DMS79 treated with DMSO at 0.1 percent for 48 hours (cell line): ENCODE measurements around the gene RAB7B.
"Not testable (repeated sequence)": the region's sequence is repeated elsewhere in the genome, so short reads cannot be mapped to it uniquely, and the experiment has no call there.

Experiments used
- DNase-seq: peaks from one replicate; lab custom pipeline; 2025; lab: John Stamatoyannopoulos, UW

RAB7B gene, protein sequence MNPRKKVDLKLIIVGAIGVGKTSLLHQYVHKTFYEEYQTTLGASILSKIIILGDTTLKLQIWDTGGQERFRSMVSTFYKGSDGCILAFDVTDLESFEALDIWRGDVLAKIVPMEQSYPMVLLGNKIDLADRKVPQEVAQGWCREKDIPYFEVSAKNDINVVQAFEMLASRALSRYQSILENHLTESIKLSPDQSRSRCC

GRCh38 chr1:206002871-206003801 is at the start of gene RAB7B:
Gene RAB7B (minus strand): TSS chr1:206003395. CDS start chr1:205994135, 9,260 bp downstream.
- no peak for DNase-seq

DNA sequence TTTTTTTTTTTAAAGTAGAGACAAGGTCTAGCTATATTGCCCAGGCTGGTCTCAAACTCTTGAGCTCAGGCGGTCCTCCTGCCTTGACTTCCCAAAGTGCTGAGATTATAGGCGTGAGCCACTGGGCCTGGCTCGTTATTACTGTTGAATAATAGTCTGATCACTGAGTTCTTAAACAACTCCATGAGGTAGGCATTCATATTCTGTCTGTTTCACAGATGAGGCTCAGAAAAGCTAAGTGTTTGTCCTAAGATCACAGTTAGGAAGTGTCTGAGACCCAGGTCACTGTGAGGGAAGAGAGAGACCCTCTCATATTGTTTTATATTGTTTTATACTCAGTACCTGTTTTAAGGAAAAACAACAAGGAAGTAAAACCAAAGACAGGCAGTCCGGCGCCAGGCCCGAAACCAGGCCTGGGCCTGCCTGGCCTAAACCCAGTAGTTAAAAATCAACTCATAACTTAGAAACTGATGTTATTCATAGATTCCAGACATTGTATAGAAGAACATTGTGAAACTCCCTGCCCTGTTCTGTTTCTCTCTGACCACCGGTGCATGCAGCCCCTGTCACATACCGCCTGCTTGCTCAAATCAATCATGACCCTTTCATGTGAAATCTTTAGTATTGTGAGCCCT is 49.2 kb upstream of the RAB7B start:
- not testable (repeated sequence) for DNase-seq

GRCh38 chr1:206050655-206051235 is 47.5 kb upstream of the RAB7B start:
- no peak for DNase-seq

DNA sequence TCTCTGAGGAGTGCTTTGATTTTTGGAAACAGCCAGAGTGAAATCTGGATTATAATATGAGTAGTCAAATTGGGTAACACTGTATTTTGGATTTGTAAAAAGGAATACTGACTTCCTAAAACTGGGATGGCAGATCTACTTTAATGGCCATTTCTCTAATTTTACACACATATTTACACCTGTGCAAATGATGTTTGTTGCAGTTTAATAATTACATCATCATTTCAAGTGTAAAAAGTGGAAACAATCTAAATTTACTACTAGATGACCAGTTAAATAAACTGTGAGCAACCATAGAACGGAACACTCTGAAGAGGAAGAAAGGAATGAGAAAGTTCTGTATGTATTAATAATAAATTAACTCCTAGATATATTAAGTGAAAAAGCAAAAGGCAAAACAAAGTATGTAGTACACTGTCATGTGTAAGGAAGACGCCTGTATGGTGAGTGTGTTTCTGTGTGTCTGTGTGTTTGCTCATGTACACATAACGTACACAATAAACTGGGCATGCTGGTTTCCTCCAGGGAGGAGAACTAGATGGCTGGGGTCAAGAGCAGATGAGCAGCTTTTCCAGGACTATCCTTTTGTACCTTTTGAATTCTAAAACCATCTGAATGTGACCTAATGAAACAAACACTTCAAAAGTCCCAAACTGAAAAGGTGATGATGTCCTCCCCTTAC is 46.9 kb upstream of the RAB7B start:
- DNase-seq: no peak

- no peak for DNase-seq
Measured at GRCh38 chr1:206049293-206049692, 46.1 kb upstream of the RAB7B start.

GRCh38 chr1:206048582-206048981 is 45.4 kb upstream of the RAB7B start:
- no peak for DNase-seq

GRCh38 chr1:206047271-206047670 is 44.1 kb upstream of the RAB7B start:
- no peak for DNase-seq

DNA sequence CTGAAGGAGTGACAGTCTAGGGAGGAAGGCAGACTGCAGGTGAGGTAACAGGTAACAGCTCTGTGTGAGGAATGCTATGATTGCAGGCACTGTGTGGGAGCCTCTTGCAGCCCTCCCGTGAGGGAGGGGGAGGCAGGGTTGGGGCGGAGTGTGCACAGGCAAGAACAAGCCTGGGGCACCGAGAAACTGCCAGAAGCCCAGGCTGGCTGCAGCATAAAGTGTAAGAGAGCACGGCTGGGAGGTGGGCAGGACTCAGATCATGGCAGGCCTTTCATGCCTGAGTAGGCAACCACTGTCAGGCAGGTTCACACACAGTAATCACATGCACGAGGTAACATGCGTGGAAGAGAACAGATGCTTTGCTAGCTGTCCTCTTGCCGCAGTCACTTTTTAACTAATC is 38.4 kb upstream of the RAB7B start:
- DNase-seq: no peak

- DNase-seq: no peak
Measured at GRCh38 chr1:206040328-206040727, 37.1 kb upstream of the RAB7B start.

DNA sequence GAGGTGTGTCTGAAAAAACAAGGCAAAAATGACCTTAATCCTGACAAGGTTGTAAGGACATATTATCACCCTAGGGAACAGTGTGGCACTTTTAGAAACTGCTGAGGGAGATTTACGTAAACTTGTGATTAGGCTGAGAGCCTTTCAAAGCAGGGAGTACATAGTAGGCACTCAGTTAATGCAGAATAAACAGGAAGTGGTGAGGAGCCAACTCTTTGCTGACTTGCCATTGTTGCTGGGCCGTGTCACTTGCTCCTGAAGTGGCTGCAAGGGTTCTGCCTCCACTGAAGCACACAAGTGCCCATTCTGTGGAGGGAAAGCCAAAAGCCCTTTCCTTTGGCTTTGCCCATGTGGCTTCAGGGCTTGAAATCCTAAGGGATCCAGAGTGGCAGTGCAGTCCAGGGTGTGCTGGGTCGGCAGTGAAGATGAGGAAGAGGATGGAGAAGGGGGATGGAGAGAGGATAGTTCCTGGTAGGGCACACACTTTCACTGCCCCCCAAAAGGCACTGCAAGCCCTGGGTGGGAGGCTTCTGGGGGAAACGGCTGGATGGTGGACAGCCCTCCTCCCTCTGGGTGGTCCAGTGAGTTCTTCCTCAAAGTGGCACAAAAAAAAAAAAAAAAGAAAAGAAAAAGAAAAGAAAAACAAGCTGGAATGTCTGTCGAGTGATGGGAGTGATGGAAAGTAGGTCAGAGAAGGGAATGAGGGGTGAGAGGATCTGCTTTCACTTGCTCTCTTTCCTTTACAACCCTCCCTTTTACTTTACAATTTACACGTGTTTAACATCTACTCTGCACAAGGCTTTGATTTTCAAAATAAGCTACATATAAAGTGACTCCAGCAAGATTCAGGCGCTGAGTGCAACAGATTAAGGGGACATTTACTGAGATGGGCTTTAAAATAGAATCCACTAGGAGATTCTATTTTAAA is 36.1 kb upstream of the RAB7B start:
- DNase-seq: no peak

DNA sequence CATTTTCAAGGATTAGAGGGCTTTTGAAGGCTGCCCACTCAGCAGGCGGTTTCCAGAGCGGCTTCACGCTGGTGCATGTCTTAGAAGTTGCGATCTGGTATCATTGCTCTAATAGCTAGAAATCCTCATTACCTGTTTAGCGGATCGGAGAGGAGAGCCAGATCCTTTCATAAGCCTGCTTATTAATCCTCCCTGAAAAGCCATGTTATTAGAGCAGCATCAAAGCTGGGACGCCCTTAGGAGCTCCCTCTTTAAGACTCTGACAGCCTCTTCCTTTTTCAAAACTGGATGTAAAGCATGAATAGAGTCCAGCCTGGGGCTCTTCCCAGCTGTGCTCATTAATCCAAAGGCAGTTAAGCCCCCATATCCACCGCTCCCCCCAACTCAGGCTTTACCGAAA is 34.4 kb upstream of the RAB7B start:
- peak; percentile 18 for DNase-seq

DNA sequence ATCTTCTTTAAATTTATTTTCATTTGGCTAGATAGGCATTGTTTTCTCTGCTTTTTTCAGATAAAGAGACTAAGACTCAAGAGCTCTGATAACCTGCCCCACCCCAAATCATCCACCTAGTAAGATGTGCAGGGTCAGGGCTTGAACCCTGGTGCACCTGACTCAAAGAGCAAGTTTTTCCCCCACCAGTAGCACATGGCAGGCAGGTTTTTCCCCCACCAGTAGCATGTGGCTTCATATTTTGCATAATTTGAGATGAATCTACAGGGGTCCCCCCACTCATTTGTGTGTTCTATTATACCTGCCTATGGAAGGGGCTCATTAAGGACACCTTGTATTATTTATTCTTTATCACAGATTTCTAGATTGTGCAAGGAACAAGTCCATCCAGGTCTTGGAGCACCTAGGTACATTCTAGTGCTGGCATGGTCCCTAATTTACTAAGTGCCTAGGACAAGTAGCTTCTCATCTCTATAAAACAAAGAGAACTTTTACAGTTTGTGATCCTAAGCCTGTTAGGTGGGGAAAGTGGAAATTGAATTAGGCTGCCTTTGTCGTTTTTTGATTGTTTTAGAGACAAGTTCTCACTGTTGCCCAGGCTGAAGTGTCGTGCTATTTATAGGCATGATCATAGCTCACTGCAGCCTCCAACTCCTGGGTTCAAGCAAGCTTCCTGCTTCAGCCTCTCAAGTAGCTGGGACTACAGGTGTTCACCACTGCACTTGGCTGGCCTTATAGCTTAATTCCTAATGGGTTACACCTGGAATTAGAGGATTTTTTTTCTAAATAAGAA is 33.7 kb upstream of the RAB7B start:
- DNase-seq: peak; percentile 18

DNA sequence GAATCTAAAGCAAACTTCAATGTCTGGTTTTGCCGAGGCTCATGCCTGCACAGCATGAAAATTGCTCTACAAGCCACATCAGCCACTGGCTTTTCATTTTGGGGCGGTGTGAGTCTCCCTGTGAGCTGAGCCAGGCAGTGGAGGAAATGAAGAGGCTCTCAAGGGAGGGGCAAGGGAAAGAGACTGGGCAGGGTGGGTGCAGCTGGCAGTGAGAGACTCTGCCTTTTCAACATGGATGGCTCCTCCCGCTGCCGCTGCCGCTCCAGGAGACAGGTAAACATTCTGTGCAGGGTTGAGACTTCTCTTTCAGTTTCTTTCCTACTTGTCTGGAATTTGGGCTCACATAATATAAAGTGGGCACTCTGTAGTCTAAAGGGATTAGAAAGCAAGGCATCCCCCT is 31.8 kb upstream of the RAB7B start:
- peak; percentile 68 for DNase-seq

GRCh38 chr1:206032380-206033140 is 29.4 kb upstream of the RAB7B start:
- no peak for DNase-seq

DNA sequence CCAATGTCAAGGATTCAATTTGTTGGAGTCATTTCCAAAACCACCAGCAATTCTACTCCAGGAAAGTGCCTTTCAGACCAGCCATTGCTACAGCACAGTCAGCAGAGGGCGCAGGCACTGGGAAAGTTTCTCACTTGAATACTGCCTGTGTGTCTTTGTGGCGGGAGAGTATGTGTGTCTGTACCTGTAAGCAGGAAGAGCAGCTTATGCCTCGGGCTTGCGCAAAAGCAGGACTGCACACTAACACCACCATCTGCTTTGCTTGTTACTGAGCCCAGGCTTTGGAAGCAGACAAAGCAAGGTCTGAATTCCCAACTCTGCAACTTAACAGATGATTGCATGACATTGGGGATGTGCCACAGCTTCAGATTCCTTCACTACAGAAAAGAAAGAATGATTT is 27.5 kb upstream of the RAB7B start:
- peak; percentile 82 for DNase-seq

GRCh38 chr1:206030191-206030590 is 27.0 kb upstream of the RAB7B start:
- DNase-seq: no peak

DNA sequence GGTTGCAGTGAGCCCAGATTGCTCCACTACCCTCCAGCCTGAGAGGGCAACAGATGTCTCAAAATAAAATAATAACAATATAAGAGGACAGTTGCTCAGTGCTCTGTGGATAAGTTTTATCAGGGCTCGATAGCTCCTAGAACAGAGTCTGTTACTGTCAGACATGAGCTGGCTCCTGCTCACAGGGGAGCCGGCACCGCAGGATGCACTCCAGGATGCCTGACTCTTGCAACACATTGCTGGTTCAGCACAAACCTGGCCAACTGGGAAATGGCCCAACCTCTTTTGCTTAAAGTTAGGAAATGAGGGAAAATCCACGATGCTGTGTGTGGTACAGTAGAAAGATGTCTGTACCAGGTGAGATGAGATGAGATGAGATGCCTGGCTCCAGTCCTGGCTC is 26.3 kb upstream of the RAB7B start:
- DNase-seq: no peak

- no peak for DNase-seq
Measured at GRCh38 chr1:206025283-206025820, 22.2 kb upstream of the RAB7B start.

DNA sequence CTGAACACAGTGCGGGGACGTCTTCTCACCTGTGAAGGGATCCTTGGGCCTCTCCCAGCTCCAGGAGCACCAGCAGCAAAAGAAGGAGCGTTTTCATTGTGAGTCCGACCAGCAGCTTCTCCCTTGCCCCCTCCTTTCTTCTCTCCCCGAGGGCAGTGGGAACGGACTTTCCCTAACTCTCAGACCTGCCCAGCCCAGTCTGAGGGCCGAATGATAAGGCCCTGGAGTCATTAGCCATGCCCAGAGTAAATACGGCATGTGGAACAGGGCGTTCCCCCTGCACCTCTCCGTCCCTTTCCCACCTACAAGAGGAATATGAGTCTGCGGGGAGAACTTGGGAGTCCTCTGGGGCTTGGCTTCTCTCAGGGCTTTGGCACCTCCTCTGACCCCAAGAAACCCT is 20.5 kb upstream of the RAB7B start, which contains the start of gene CTSE:
Gene CTSE, minus strand, starts transcription at position 201 of the 400 bp plus-strand sequence. Its CDS starts 104 bp downstream, at position 97.
- no peak for DNase-seq
